Measurements from ENCODE around the gene YKT6. TPM values are rescaled to one million over a fixed set of nuclear protein-coding genes. Genes with fewer than 3 reads are reported as not detected.

The YKT6 gene
- total and polyA plus RNA-seq, 2 donors (not counting 3 experiments of a cell fraction or from before 2014, with no cell fraction given) = 117 to 120 TPM

GRCh38 chr7:44158096-44158872, 42.5 kb upstream of the YKT6 start:
- TF ChIP-seq CTCF (IDR thresholded peaks at IDR 0.05; ENCODE audit: extremely low read depth in 1 of 2, insufficient read depth in 1 of 2, low read depth in 1 of 2, low read length in 2 of 2) = no peak
- TF ChIP-seq POLR2A (IDR thresholded peaks at IDR 0.05; ENCODE audit: low read depth, low read length) = no peak
- TF ChIP-seq MYC (IDR thresholded peaks at IDR 0.05; ENCODE audit: low read depth, low read length) = no peak
- TF ChIP-seq FOS (IDR thresholded peaks at IDR 0.05; ENCODE audit: borderline replicate concordance, insufficient read depth, low read length) = no peak
- TF ChIP-seq MAX (IDR thresholded peaks at IDR 0.05; ENCODE audit: insufficient read depth, insufficient read length) = no peak
- no peak for TF ChIP-seq POLR2AphosphoS5 (IDR thresholded peaks at IDR 0.05; ENCODE audit: insufficient read depth, low read depth, low read length)
- TF ChIP-seq GATA2 (IDR thresholded peaks at IDR 0.05; ENCODE audit: insufficient read depth, insufficient read length, low read depth, low read length) = no peak
- TF ChIP-seq JUN (IDR thresholded peaks at IDR 0.05; ENCODE audit: borderline replicate concordance, insufficient read depth, insufficient read length, low read depth) = no peak
- no peak for TF ChIP-seq EZH2 (IDR thresholded peaks at IDR 0.05; ENCODE audit: borderline replicate concordance, low read depth, low read length, severe bottlenecking)
- no peak overlapping the region for H3K27ac ChIP-seq (ENCODE audit: insufficient read depth, low read depth, low read length)

More at GRCh38 chr7:44158096-44158872, 42.5 kb upstream of the YKT6 start:
- FAIRE-seq (no peak), DNase-seq (ENCODE audit: low read depth, low spot score) (no peak)
- H3K9me3 ChIP-seq (replicated peaks; ENCODE audit: control insufficient read depth, insufficient read depth, low read length) = no peaks in the 10 kb centered on the region
- H3K9me1 ChIP-seq (replicated peaks; ENCODE audit: control insufficient read depth, extremely low read depth, insufficient read depth, low read length) = no peaks in the 10 kb centered on the region
- H3K36me3 ChIP-seq (ENCODE audit: control insufficient read depth in 2 of 2, extremely low read depth in 1 of 2, insufficient read depth in 2 of 2, low read length in 2 of 2) = no peaks in the 10 kb centered on the region
- dilution Hi-C loops (cut with MboI; ENCODE audit: extremely low pct_ligation_motif_present, low sequenced_read_pairs) = no loop called here
- H3K79me2 ChIP-seq (ENCODE audit: control insufficient read depth, insufficient read depth, low read length) = no peaks in the 10 kb centered on the region
- H3K4me2 ChIP-seq (ENCODE audit: insufficient read depth, low read length) = no peak overlapping the region
- intact Hi-C loops (cut with micrococcal nuclease) = no loop called here
- no peak overlapping the region for H3K4me3 ChIP-seq (replicated peaks in 1 of 3; ENCODE audit: insufficient read depth in 1 of 3, low read depth in 1 of 3, low read length in 3 of 3)
- H3K9ac ChIP-seq (replicated peaks; ENCODE audit: extremely low read depth, insufficient read depth, low read length) = no peak overlapping the region
- H3K4me1 ChIP-seq (ENCODE audit: control insufficient read depth, extremely low read depth, insufficient read depth, low read length) = no peaks in the 10 kb centered on the region
- H2AFZ ChIP-seq (ENCODE audit: low read depth, low read length) = no peak overlapping the region
- no peaks in the 10 kb centered on the region for H4K20me1 ChIP-seq (replicated peaks; ENCODE audit: control insufficient read depth, extremely low read depth, insufficient read depth, low read length)
- ChIA-PET POLR2A (no interaction called here), CTCF (no interaction called here)
- BruUV-seq (replicated peaks) = no TSS peak
- peaks cover 9 to 12% of the 10 kb centered on the region in 2 experiments for H3K27me3 ChIP-seq (ENCODE audit: control insufficient read depth in 2 of 2, insufficient read depth in 2 of 2, low read length in 2 of 2)

Measured in endothelial cell of umbilical vein (primary cell).